Peyer's patch (tissue), 4 donors: Measurements from ENCODE around the gene HHLA2.

Experiments
- POLR2A ChIP-seq, 2 donors: fragments of 450-650 bp; IDR thresholded peaks; one replicate each; pipeline ENCODE4 v1.5.1; 2017; ENCODE audit warnings: antibody characterized with exemption in 2 of 2, mild to moderate bottlenecking in 2 of 2, moderate library complexity in 2 of 2
- TF ChIP-seq, protein P1 (sequence below), 6 experiments: fragments of 450-650 bp in 4 of 6; fragments of 200-600 bp in 2 of 6; sonication (generic) in 1 of 6; IDR thresholded peaks; one replicate each; pipeline ENCODE4 v1.5.1; 2017 to 2019; ENCODE audit warnings: antibody characterized with exemption in 6 of 6, mild to moderate bottlenecking in 3 of 6, moderate library complexity in 1 of 6

DNA sequence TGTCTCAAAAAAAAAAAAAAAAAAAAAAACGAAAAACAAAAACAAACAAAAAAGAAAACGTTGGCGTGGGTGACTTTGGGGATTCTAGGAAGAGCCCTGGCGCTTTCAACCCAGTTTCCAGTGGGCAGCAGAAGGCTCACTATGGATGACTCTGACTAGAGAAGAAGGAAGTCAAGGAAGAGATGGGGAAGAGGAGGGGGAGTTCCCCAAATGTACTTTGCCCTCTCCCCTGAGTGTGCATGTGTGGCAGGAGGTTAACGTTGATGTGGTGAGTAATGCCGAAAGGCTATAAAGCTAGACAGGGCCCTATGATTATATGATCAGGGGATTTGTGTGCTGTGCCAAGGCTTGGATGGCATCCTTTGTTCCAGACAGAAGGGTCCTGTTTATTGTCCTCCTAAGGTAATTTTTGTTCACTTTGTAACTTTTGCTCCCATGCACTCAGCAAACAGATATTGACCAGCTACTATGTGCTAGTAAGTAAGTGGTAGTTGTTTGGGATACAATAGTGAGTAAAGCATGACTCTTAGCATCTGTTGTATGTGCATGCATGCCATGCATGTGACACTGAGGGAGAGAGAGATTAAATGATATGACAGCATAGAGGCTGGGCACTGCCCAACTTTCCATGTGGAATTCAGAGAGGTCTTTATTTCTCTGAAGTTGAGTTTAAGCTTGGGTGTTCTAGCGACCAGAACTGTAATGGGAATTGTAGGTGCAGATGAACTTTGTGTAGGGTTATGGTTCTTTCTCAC is 750 bp upstream of the HHLA2 start:
- TF ChIP-seq POLR2A (IDR thresholded peaks at IDR 0.05) = no peak
- TF ChIP-seq, protein P1, sequence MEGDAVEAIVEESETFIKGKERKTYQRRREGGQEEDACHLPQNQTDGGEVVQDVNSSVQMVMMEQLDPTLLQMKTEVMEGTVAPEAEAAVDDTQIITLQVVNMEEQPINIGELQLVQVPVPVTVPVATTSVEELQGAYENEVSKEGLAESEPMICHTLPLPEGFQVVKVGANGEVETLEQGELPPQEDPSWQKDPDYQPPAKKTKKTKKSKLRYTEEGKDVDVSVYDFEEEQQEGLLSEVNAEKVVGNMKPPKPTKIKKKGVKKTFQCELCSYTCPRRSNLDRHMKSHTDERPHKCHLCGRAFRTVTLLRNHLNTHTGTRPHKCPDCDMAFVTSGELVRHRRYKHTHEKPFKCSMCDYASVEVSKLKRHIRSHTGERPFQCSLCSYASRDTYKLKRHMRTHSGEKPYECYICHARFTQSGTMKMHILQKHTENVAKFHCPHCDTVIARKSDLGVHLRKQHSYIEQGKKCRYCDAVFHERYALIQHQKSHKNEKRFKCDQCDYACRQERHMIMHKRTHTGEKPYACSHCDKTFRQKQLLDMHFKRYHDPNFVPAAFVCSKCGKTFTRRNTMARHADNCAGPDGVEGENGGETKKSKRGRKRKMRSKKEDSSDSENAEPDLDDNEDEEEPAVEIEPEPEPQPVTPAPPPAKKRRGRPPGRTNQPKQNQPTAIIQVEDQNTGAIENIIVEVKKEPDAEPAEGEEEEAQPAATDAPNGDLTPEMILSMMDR (IDR thresholded peaks at IDR 0.05) = no peak
